GM19372 (cell line): ENCODE results near the gene STARD3NL.
"Not testable (repeated sequence)": the region's sequence is repeated elsewhere in the genome, so short reads cannot be mapped to it uniquely, and the experiment has no call there.

Source experiments
- ATAC-seq: cut with Tn5 transposase; IDR thresholded peaks from one replicate; pipeline ENCODE4 v1.9.1; 2021; ENCODE audit warnings: mild to moderate bottlenecking, low read depth, moderate library complexity; ENCODE audit not compliant: unreplicated experiment

Gene STARD3NL

GRCh38 chr7:38262026-38262425 lies 84.0 kb downstream of the STARD3NL start:
- not testable (repeated sequence) for ATAC-seq

GRCh38 chr7:38262545-38262944 lies 84.5 kb downstream of the STARD3NL start:
- no peak for ATAC-seq

GRCh38 chr7:38263274-38263673 lies 85.2 kb downstream of the STARD3NL start:
- not testable (repeated sequence) for ATAC-seq

- ATAC-seq = not testable (repeated sequence)
Observed at GRCh38 chr7:38264602-38265001, 86.6 kb downstream of the STARD3NL start.

GRCh38 chr7:38265958-38266357 lies 87.9 kb downstream of the STARD3NL start:
- ATAC-seq = not testable (repeated sequence)

GRCh38 chr7:38269704-38270346 lies 91.8 kb downstream of the STARD3NL start:
- not testable (repeated sequence) for ATAC-seq

GRCh38 chr7:38270405-38270804 lies 92.4 kb downstream of the STARD3NL start:
- ATAC-seq = not testable (repeated sequence)

GRCh38 chr7:38273286-38273995 lies 95.4 kb downstream of the STARD3NL start, which contains the start of gene TARP:
TSS of gene TARP (minus strand) at chr7:38273636.
- ATAC-seq = no peak

- no peak for ATAC-seq
Observed at GRCh38 chr7:38274486-38274885, 96.4 kb downstream of the STARD3NL start.

GRCh38 chr7:38274927-38275620 lies 97.0 kb downstream of the STARD3NL start:
- ATAC-seq = no peak

- ATAC-seq = no peak
Observed at GRCh38 chr7:38276096-38276877, 98.2 kb downstream of the STARD3NL start.

- ATAC-seq = no peak
Observed at GRCh38 chr7:38280000-38280399, 102.0 kb downstream of the STARD3NL start.
